Urinary bladder (tissue), 4 donors: Measurements from ENCODE around the gene SERBP1. TPM values are rescaled to one million over a fixed set of nuclear protein-coding genes. Genes with fewer than 3 reads are reported as not detected.
"Not testable (repeated sequence)": the region's sequence is repeated elsewhere in the genome, so short reads cannot be mapped to it uniquely, and the experiment has no call there.

ENCODE experiments used
- DNase-seq: peaks from one replicate; pipeline ENCODE4 v3.0.0-alpha.2; 2015; ENCODE audit errors: extremely low spot score
- H3K27ac ChIP-seq: one replicate; pipeline ENCODE4 v1.5.1; 2013; ENCODE audit warnings: low read depth, mild to moderate bottlenecking, moderate library complexity
- H3K36me3 ChIP-seq: one replicate; pipeline ENCODE4 v1.6.1; 2013; ENCODE audit warnings: mild to moderate bottlenecking, moderate library complexity; ENCODE audit not compliant: insufficient read depth
- H3K4me1 ChIP-seq: one replicate; pipeline ENCODE4 v1.6.1; 2013; ENCODE audit warnings: mild to moderate bottlenecking, moderate library complexity; ENCODE audit not compliant: insufficient read depth
- H3K4me3 ChIP-seq: one replicate; pipeline ENCODE4 v1.5.1; 2013; ENCODE audit warnings: low read depth, low read length
- WGBS: extraction: QIAGEN DNeasy Blood & Tissue Kit; methylation state at CpG from one replicate; pipeline ENCODE4 v1.1.7; 2013; 5-methylcytosine and 5-hydroxymethylcytosine counted together
- polyA plus RNA-seq: library from polyadenylated mRNA; stranded (reverse); fragments of 200-250 nt; gene quantifications from one replicate; pipeline ENCODE4 v1.2.3, GENCODE V29; 2013
- total RNA-seq: library from RNA; depleted of rRNA; stranded (reverse); fragments of >200 nt; gene quantifications from one replicate; pipeline ENCODE4 v1.2.3, GENCODE V29; 2014
- donor health status: healthy with polysubstance abuse.
- donor health status: healthy.

The SERBP1 gene
- total and polyA plus RNA-seq, 2 donors: 177 to 184 TPM

- not testable (repeated sequence) for H3K36me3 ChIP-seq, H3K4me3 ChIP-seq, H3K4me1 ChIP-seq, DNase-seq, H3K27ac ChIP-seq
- 78% methylated on average over 2 of the region's 2 CpGs for WGBS
These were observed 17.1 kb downstream of the SERBP1 start for GRCh38 chr1:67413101-67413500.

GRCh38 chr1:67408148-67408547 is 22.1 kb downstream of the SERBP1 start:
- H3K4me1 ChIP-seq: peaks cover 2% of the 10 kb centered on the region
- no peak overlapping the region for H3K27ac ChIP-seq
- peaks cover 2% of the 10 kb centered on the region for H3K36me3 ChIP-seq
- WGBS: 93% methylated on average over 1 of the region's 1 CpG
- no peak overlapping the region for H3K4me3 ChIP-seq
- DNase-seq: no peak

GRCh38 chr1:67407498-67407897 is 22.7 kb downstream of the SERBP1 start:
- H3K4me3 ChIP-seq: no peak overlapping the region
- WGBS: 51% methylated on average over 5 of the region's 5 CpGs
- no peak for DNase-seq
- H3K4me1 ChIP-seq: peaks cover 2% of the 10 kb centered on the region
- no peak overlapping the region for H3K27ac ChIP-seq
- peaks cover 2% of the 10 kb centered on the region for H3K36me3 ChIP-seq

GRCh38 chr1:67405473-67406245 is 24.5 kb downstream of the SERBP1 start:
- 54% methylated on average over 3 of the region's 3 CpGs for WGBS
- Histone ChIP-seq H3K27ac (no peak overlapping the region), H3K36me3 (no peaks in the 10 kb centered on the region), H3K4me1 (peaks cover 2% of the 10 kb centered on the region), H3K4me3 (no peak overlapping the region)
- DNase-seq: no peak

GRCh38 chr1:67404212-67404620 is 26.0 kb downstream of the SERBP1 start:
- Histone ChIP-seq H3K4me3 (no peak overlapping the region), H3K27ac (no peak overlapping the region), H3K4me1 (peaks cover 2% of the 10 kb centered on the region), H3K36me3 (no peaks in the 10 kb centered on the region)
- no peak for DNase-seq
- 65% methylated on average over 5 of the region's 5 CpGs for WGBS

- Histone ChIP-seq H3K36me3 (no peaks in the 10 kb centered on the region), H3K27ac (no peak overlapping the region), H3K4me3 (no peak overlapping the region), H3K4me1 (peaks cover 2% of the 10 kb centered on the region)
- WGBS: 83% methylated on average over 6 of the region's 6 CpGs
- no peak for DNase-seq
These were observed 28.8 kb downstream of the SERBP1 start for GRCh38 chr1:67401443-67401842.

- not testable (repeated sequence) for H3K4me3 ChIP-seq, H3K27ac ChIP-seq, H3K4me1 ChIP-seq, H3K36me3 ChIP-seq, DNase-seq
- WGBS: 89% methylated on average over 12 of the region's 12 CpGs
These were observed 30.0 kb downstream of the SERBP1 start for GRCh38 chr1:67400029-67400786.

GRCh38 chr1:67399199-67399993 is 30.8 kb downstream of the SERBP1 start:
- H3K27ac ChIP-seq: no peak overlapping the region

GRCh38 chr1:67394548-67394947 is 35.7 kb downstream of the SERBP1 start:
- no peaks in the 10 kb centered on the region for H3K36me3 ChIP-seq
- H3K4me3 ChIP-seq: no peak overlapping the region
- DNase-seq: no peak
- 97% methylated on average over 4 of the region's 4 CpGs for WGBS
- H3K27ac ChIP-seq: no peak overlapping the region
- no peaks in the 10 kb centered on the region for H3K4me1 ChIP-seq

More at GRCh38 chr1:67399199-67399993, 30.8 kb downstream of the SERBP1 start:
- no peak for DNase-seq
- Histone ChIP-seq H3K4me1 (no peaks in the 10 kb centered on the region), H3K36me3 (no peaks in the 10 kb centered on the region), H3K4me3 (no peak overlapping the region)
- 81% methylated on average over 7 of the region's 7 CpGs for WGBS

- DNase-seq: no peak
- Histone ChIP-seq H3K4me1 (no peaks in the 10 kb centered on the region), H3K4me3 (no peak overlapping the region), H3K36me3 (no peaks in the 10 kb centered on the region), H3K27ac (no peak overlapping the region)
- WGBS: 83% methylated on average over 3 of the region's 3 CpGs
These were observed 36.5 kb downstream of the SERBP1 start for GRCh38 chr1:67393737-67394136.

- no peaks in the 10 kb centered on the region for H3K4me1 ChIP-seq
- WGBS: 38% methylated on average over 12 of the region's 12 CpGs
- H3K36me3 ChIP-seq: no peaks in the 10 kb centered on the region
- no peak overlapping the region for H3K27ac ChIP-seq
- no peak for DNase-seq
- H3K4me3 ChIP-seq: no peak overlapping the region
These were observed 37.0 kb downstream of the SERBP1 start for GRCh38 chr1:67393240-67393639.

- Histone ChIP-seq H3K4me1 (no peaks in the 10 kb centered on the region), H3K4me3 (no peak overlapping the region), H3K36me3 (no peaks in the 10 kb centered on the region), H3K27ac (no peak overlapping the region)
- DNase-seq: no peak
- WGBS: 93% methylated on average over 3 of the region's 3 CpGs
These were observed 39.9 kb downstream of the SERBP1 start for GRCh38 chr1:67390041-67390887.
